ENCODE results near the gene MAP1LC3A.

DNA sequence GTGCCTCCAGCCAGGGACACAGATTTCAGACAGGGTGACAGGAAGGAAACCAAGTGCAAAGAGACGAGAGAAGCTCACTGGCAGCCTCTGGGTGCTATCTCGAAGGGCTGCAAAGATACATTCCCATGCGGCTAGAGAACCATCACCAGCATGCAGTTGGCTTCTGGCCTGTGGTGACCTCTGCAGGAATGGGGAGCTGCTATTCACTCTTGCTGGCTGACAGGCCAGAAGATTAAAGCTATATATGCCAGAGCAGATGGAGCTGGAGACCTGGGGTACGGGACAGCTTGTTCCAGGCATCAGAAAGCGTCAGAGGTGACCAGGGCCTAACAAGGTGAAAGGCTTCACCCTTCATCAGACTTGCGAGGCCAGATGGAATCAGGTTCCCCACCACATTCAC lies 20.0 kb downstream of the MAP1LC3A start:
- TF ChIP-seq SNAI2 (CRISPR knock-in tag; IDR thresholded peaks at IDR 0.05) (no peak), PATZ1 (CRISPR knock-in tag; IDR thresholded peaks at IDR 0.05; ENCODE audit: borderline replicate concordance) (no peak), TCF4 (CRISPR knock-in tag; IDR thresholded peaks at IDR 0.05; ENCODE audit: borderline replicate concordance) (no peak), ESRRG (CRISPR knock-in tag; IDR thresholded peaks at IDR 0.05) (no peak), TOX (CRISPR knock-in tag; IDR thresholded peaks at IDR 0.05; ENCODE audit: borderline replicate concordance) (no peak), TSHZ2 (CRISPR knock-in tag; IDR thresholded peaks at IDR 0.05) (no peak), ISL1 (CRISPR knock-in tag; IDR thresholded peaks at IDR 0.05) (no peak), ZNF8 (CRISPR knock-in tag; IDR thresholded peaks at IDR 0.05) (no peak), OSR1 (CRISPR knock-in tag; IDR thresholded peaks at IDR 0.05) (no peak)
- TF ChIP-seq, protein P1, sequence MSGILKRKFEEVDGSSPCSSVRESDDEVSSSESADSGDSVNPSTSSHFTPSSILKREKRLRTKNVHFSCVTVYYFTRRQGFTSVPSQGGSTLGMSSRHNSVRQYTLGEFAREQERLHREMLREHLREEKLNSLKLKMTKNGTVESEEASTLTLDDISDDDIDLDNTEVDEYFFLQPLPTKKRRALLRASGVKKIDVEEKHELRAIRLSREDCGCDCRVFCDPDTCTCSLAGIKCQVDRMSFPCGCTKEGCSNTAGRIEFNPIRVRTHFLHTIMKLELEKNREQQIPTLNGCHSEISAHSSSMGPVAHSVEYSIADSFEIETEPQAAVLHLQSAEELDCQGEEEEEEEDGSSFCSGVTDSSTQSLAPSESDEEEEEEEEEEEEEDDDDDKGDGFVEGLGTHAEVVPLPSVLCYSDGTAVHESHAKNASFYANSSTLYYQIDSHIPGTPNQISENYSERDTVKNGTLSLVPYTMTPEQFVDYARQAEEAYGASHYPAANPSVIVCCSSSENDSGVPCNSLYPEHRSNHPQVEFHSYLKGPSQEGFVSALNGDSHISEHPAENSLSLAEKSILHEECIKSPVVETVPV (CRISPR knock-in tag; IDR thresholded peaks at IDR 0.05), result no peak
